Activated CD4-positive, CD25-positive, alpha-beta regulatory T cell treated with anti-CD3 and anti-CD28 coated beads, Interleukin-2, amount 50 U/mL, for 72 hours (primary cell): ENCODE data around the gene ATP5PF.
"Not testable (repeated sequence)": the region's sequence is repeated elsewhere in the genome, so short reads cannot be mapped to it uniquely, and the experiment has no call there.

Experiments used
- DNase-seq: peaks from one replicate; pipeline ENCODE4 v3.0.0; 2021

Gene ATP5PF, protein sequence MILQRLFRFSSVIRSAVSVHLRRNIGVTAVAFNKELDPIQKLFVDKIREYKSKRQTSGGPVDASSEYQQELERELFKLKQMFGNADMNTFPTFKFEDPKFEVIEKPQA

DNA sequence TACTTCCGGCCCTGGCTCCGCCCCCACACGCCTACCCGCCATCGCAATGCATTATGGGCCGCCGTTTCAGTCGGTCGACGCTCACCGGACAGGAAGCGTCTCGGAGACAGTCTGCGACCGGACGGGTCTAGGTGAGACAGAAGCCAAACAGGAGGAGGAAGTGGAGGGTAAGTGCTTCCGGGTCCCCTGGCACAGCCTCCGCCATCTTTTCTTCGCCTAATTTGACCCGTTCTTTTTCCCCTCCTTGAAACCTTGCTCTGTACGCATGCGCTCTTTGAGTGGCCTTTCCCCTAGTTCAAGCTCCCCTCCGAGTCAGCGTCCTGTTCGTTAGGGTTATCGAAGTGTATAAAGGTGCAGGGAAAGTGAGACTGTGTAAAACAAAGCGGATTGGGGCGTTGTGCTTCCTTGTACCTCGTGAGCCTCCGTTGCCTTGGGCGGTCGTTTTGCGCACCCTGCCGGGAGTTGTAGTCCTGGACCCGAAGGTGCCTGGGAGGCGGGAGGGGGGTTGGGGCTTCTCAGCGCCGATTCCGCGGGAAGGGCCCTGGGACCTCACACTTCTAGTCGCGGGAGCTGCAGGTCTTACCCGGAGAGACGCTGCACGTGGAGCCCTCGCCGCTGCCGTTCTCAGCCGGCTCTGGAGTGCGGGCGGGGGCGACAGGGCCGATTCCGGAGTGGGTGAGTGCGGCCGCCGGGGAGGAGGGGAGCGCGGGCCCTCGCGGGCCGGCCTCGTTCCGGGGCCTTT lies at the start of gene ATP5PF, which contains the start of gene GABPA:
TSS of gene ATP5PF (minus strand) at position 1 of the 742 bp plus-strand sequence. CDS start 5,110 bp downstream, outside the sequence.
TSS of gene GABPA (plus strand) at position 69 of the 742 bp plus-strand sequence. CDS start 6,627 bp downstream, outside the sequence.
- DNase-seq: peak; percentile 98

DNA sequence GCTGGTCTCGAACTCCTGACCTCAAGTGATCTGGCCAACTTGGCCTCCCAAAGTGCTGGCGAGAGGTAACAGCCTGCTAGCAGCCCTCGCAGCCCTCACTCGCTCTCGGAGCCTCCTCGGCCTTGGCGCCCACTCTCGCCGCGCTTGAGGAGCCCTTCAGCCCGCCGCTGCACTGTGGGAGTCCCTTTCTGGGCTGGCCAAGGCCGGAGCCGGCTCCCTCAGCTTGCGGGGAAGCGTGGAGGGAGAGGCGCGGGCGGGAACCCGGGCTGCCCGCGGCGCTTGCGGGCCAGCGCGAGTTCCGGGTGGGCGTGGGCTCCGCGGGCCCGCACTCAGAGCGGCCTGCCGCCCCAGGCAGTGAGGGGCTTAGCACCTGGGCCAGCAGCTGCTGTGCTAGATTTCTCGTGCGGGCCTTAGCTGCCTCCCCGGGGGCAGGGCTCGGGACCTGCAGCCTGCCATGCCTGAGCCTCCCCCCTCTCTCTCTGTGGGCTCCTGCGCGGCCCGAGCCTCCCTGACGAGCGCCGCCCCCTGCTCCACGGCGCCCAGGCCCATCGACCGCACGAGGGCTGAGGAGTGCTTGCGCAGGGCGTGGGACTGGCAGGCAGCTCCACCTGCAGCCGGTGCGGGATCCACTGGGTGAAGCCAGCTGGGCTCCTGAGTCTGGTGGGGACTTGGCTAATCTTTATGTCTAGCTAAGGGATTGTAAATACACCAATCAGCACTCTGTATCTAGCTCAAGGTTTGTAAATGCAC lies 43.6 kb upstream of the ATP5PF start:
- not testable (repeated sequence) for DNase-seq

DNA sequence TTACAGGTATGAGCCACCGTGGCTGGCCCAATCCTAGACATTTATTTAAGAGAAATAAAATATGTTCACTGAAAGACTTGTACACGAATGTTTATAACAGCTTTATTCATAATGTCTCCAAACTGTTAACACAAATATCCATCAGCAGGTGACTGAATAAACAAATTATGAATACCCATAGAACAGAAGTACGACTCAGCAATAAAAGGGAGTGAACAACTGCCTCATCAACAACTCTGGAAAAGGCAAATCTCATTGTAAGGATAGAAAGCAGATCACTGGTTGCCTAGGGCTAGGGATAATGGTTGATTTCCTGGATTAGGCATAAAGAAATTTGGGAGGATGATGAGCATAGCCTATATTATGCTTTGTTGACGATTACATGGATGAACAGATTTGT lies 41.7 kb upstream of the ATP5PF start:
- no peak for DNase-seq

DNA sequence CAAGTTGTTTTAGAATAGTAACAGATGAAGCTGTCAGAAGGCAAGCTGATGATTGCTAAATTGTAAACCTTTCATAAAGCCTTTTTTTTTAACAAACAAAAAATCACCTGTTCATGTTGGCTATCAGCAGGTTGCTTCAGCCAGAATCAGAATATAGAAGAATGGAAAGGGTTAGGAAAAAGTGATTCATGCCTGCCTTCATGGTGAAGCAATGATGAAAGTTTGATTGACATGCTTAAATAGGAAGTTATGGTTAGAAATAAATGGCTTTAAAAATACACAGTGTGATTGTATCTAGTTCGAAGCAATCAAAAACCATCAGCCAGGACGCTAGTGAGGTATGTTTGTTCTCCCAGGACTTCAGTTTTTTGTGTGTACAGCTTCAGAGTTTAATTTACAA lies 38.0 kb upstream of the ATP5PF start:
- DNase-seq: no peak

DNA sequence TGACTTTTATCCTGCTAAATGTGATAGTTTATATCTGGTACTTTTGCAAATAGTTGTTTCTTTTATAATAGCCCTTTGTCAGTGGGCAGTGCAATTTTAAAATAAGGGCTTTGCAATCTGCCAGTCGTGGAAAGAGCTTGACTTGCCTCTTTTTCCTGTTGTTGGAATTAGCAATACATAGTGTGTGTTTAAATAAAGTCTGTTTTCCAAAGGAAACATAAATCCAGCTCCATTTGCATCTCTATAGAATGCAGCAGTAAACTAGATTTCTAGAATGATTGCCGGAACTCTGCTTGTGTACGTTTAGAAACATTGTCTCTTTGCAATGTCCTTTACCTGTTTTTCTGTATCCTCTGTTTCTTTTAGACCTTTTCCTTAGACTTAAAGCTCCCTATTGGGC lies 33.2 kb upstream of the ATP5PF start:
- DNase-seq: no peak

DNA sequence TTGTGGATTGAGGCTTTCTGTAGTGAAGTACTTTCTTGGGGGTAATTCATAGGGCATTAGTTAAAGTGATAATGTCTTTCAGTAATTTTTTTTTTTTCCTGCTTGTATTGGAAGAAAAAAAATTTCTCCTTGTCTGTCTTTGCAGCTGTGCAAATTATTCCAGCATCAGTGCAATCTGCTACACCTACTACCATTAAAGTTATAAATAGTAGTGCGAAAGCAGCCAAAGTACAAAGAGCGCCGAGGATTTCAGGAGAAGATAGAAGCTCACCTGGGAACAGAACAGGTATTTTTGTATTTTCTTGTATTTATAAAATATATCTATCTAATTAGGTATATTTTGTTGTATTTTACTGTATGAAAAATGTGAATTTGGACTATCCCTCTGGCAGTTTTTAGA lies 29.4 kb upstream of the ATP5PF start:
- no peak for DNase-seq

DNA sequence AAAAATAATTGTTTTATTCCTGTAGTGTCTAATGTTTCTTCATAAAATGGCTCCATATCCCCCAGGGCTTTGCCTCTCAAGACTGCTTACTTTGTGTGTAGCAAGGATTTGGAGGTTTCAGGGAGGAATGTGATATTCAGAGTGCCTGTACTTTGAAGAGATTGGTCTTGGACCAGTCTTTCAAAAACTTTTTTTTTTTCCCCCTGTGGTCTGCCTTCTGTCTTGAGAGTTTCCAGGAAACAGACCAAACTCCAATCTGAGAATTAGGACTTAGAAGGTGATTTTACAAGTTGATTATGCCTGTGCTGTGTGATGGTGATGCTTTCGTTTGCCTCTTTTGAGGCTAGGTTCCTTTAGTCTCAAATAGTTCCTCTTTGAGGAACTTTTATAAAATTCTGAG lies 26.0 kb upstream of the ATP5PF start:
- DNase-seq: no peak

DNA sequence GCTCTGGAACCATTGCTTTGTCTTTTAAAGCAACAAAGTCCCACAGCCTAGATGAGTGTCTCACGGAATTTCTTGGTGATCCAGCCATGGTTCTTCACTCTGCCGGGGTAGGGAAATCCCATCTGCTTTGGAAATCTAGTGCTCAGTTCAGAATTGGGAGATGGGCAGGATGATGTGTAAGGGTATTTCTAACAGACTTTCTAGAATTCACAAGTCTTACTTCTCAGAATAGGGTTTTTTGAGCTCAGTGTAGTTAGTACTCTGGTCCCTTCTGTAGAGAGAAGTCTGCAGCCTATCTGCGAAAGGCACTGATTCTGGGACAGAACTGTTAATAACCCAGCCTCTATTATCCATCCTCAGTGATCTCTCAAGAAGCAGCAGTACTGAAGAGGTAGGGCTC lies 25.4 kb upstream of the ATP5PF start:
- DNase-seq: no peak

DNA sequence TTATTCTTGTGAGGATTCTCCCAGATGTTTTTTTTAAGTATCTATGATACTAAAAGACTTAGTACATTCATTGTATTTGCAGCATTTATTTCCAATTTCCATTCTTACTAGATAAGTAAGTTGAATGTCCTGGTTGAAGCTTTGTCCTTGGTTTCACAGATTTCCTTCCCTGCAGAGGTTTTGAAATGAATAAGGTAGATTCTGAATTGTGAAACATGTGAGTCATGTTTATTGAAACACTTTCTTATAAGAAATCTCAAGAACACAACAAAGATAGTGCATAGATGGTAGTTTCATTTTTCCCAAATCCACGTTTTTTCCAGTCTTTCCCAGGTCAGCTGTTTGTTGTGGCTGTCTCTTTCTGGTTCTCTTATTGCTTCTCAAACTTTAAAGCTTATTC lies 24.9 kb upstream of the ATP5PF start:
- no peak for DNase-seq

DNA sequence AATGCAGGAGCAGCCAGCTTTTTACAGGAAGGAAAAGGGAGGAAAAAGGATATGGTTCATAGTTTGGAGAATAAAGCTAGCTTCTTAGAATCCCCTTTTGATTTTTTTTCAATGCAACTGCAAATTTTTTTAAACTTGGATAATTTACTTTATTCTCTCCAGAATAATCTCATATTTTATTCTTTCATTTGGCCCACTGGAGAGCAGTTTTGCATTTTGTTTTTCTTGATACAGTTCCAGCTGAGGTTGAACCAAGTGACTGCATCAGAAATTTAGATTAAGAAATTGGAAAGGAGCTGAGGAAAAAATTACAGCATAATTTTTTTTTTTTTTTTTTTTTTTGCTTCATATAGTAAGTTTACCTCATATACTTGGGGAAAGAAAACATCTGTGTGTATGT lies 22.8 kb upstream of the ATP5PF start:
- DNase-seq: no peak

DNA sequence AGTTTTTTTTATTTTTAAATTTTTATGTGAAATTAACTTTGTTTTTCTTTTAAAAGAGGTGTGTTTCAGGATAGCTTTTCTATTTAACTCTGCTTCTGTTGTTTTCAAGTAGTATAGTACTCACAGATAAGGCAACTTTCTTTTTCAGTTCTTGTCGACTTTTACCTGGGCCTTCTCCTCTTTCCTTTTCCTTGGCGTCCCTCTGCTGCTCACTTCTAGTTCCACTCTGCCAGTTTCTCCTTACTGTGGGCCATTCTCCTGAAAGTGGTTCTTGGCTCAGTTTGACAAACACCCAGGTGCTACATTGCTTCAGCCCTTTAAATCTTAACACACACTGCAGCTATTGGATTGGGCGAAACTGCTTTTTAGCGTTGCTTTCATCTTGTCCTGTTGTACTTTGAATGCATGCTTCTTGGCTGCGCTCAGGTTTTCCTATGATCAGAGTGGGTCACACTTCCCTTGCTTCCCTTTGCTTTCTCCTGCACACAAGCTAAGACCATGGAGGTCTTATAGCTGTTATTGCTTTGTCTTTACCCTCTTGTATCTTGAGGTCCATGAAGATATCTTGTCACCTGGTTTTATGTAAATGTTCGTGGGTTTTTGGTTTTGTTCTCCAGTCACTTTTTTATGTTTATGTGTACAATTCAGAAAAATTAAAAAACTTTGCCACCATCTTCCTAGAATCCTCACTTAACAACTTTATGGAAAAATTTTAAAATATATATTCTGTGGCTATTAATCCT lies 21.7 kb upstream of the ATP5PF start:
- DNase-seq: no peak

DNA sequence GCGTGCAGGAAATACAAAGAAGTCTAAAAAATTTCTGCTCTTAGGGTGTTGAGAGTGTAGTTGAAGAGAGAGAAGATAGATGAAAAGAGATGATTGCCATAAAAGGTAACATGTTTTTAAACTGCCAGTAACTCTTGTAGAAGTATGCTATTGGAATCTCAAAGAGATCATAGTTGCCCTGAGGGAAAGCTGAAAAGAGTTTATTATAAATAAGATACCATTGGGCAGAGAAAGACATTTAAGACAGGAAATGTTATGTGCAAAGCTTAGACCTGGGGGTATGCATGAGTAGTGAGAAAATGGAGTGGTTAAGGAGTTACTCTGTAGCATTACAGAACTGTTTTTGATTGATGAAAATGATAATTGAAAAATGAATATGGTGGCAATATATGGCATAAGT lies 17.7 kb upstream of the ATP5PF start:
- no peak for DNase-seq

DNA sequence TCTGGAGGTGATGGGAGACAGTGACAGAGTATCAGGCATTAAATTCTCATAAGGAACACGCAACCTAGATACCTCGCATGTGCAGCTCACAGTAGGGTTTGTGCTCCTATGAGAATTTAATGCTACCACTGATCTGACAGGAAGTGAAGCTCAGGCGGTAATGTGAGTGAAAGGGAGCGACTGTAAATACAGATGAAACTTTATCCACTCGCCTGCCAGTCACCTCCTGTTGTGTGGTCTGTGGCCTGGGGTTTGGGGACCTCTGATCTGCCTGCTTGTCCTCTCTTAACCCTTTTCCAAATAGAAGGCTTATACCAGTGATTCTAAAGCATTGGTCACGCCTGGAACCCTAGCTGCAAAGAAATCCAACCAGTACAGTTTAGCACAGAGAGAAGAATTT lies 15.4 kb upstream of the ATP5PF start:
- no peak for DNase-seq

DNA sequence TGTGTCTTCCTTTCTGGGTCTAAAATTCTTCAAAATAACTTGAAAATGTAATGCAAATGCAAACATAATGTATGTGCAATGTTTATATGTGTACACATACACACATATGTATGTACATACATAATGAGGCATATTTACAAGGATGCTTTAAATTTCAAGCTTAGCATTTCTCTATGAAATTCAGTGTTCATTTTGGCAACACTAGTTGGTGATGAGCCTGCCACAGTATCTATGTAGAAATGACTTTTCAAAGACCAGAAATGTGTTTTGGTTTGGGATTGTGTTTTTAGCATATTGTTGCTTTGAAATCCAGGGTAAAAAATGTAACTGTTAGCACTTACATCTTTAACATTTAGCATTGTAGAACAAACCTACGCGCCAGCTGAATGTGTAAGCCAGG lies 10.2 kb upstream of the ATP5PF start:
- no peak for DNase-seq

DNA sequence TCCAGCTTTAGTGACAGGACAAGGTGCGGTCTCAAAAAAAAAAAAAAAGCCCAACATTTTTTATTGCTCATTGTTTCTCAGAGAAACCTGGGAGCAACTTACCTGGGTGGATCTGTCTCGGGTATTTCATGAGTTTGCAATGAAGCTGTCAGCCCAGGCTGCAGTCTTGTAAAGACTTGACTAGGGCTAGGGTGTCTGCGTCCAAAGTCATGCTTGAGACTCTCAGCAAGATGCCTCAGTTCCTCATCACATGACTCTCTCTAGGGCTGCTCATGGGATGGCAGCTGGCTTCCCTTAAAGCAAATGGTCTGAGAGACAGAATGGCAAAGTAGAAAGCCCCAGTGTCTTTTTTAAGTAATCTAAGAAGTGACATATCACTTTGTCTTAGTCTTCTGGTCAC lies 8.2 kb upstream of the ATP5PF start:
- no peak for DNase-seq

DNA sequence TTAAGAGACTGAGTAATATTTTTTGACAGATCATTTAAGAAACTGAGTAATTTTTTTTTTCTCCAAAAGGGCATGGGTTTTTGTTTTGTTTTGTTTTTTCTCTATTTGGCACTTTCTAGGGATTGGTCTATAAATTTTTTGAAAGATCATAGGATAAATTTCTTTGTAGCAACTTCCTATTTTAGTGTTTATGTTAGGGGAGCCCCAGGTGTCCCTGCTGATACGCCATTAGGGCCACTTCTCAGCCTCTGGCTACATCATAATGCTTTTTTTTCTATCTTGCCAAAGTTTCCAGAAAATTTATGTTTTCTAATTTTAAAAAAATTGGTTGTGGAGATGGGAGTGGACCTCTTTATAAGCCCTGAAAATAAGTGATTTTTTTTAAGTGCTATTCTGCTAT lies 2.7 kb upstream of the ATP5PF start:
- DNase-seq: no peak

DNA sequence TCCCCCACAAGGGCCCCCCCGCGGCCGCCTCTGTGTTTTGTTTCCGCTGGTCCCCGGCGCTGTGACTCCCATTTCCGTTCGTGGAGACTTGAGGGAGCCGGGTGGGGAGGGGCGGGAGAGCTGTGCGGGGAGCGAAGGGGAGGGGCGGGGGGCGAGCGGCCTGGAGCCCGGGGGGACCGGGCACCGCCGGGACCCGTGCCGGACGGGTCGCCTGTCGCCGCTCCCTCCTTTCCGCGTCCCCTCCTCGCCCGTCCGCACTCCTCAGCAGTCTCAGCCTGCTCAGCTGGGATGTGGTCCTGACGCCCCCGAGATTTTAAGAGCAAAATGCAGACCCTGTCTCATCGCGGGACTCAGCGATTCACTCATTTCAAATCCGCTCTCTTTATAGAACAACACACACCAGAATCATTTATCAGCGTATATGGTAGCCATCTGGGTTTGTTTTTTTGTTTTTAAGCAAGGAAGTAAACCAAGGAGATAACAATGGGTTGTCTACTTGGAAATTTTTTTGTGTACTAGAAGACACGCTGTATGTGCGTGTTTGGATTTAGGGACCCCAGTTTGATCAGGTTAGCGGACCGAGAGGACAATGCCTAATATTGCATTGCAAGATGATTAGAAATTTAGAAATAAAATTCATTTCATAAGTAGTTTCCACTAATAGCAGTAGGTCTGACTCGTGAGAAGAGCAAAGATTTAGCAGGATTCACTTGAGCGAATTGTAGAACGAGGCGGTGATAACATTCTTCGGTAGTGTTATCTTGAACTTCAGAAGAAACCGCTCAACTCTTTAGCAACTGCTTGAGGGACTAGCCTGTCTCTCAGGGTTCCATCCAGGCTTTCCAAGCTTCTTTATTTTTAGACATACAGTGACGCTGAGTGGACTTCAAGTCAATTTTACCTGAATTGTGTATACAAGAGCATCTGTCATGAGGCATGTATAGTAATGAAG lies 1.2 kb upstream of the ATP5PF start:
- DNase-seq: no peak

DNA sequence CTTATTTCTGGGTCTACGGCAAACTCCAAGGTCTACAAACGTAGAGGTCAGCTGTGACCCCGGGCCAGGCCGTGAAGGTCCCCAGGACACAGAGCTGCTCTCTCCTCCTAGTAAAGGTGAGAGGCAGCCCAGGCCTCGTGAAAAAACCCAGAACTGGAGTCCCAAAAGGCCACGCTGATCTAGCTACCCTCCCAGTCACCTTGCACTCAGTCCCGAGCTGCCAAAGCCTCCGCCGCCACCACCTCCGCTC lies 125 bp downstream of the ATP5PF start:
- no peak for DNase-seq

DNA sequence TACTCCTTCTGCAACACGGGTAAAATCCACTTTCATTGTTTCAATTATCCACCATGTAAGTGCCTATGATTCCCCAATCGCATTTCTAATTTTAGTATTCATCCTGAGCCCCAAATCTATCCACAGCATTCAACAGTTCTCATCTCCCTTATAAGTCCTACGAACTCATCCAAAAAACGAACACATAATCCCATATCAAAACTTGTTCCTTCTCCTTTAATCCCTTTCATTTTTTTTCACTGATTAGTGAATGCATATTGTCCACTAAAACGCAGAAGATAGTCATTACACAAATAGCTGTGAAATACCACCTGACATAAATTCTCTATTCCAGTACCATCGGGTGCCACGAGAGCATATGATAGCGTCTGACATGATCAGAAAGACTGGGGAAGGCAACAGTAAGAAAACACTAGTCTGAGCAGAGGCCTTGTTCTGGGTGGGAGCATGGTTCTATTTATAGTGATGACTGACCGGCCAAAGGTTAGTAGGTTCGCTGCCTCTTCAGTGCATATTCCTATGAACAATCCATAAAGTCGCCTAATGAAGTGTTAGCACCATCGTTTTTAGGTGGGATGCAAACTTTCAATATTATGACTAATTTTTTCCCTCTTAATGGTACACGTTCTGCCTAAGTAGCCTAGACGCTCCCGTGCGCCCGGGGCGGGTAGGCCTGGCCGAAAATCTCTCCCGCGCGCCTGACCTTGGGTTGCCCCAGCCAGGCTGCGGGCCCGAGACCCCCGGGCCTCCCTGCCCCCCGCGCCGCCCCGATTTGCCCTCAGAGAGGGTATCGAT lies 648 bp downstream of the ATP5PF start:
- DNase-seq: no peak

DNA sequence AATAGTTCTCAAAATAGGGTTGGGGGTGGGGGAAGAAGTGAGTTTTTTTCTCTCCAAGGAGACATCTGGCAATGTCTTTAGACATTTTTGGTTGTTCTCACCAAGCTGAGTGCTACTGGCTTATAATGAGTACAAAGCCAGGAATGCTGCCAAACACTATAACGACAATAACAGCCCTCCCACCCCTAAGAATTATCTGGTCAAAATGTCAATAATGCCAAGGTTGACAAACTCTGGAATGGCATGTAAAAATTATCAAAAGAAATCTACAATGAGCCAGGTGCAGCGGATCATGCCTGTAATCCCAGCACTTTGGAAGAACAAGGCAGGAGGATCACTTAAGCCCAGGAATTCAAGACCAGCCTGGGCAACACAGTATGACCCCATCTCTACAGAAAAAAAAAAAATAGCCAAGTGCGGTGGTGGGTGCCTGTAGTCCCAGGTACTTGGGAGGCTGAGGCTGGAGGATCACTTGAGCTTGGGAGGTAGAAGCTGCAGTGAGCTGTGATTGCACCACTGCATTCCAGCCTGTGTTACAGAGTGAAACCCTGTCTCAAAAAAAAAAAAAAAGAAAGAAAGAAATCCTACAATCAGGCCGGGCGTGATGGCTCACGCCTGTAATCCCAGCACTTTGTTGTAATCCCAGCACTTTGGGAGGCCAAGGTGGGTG lies 2.5 kb downstream of the ATP5PF start:
- DNase-seq: no peak

DNA sequence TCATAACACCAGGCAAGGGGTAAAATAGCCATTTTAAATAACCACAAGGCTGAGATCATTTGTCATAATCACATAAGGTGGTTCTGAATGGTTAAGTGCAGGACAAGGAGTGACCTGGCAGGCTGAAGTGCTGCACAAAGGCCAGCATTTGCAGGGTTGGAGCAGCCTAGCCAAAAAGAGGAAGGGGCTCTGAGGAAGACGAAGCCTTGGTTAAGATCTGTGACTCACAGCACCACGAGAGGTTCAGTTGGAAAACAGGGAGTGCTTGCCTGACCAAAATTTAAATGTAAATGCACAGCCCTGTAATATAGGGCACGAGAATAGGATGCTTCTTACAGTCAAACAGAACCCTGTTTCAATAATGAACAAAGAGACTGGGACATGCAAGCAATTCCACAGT lies 12.1 kb downstream of the ATP5PF start:
- DNase-seq: no peak
